GM19238 (cell line): Measurements from ENCODE around the gene IPO9.
"Not testable (repeated sequence)": the region's sequence is repeated elsewhere in the genome, so short reads cannot be mapped to it uniquely, and the experiment has no call there.

Experiments used
- DNase-seq: peaks from one replicate; pipeline ENCODE4 v3.0.0; 2011; ENCODE audit warnings: low spot score; ENCODE audit not compliant: insufficient read length

IPO9 gene

DNA sequence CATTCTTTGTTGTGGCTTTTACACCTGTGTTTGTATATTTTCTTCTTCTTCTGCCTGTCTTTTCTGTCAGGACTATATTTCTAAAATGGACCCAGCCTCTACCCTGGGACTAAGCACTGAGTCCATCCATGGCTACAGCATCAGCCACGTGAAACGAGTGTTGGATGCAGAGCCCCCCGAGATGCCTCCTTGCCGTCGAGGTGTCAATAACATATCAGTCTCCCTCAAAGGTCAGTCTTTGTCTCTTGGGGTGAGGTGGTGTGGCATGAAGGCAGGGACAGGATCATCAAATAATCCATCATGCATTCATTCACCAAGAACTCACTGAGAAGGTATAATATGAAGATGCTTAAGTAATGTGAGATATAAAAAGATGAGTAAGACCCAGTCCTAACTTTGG lies 19.1 kb upstream of the IPO9 start:
- DNase-seq: no peak

DNA sequence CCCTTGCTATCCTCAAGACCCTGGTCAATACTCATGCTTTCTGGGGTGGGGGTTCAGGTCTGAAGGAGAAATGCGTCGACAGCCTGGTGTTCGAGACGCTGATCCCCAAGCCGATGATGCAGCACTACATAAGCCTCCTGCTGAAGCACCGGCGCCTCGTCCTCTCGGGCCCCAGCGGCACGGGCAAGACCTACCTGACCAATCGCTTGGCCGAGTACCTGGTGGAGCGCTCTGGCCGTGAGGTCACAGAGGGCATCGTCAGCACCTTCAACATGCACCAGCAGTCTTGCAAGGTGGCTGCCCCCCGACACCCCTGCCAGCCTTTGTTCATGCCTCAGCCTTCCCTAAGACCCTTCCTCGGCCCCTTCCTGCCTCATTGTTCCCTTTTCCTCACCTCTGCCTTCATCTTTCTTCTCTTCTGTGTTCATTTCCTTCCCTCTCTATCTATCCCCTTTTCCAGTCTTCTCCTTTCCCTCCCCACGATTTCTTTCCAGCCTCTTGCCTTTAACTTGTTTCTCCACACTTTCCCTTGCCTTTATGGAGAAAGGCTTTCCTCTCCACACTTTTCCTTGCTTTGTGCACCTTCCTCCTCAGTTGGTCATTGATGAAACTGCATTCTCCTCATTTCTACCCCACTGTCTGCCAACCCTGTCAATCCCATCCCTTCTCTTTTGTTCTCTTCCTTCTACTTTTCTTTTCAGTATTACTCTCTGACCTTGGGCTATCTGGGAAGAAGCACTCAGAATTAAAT lies 18.3 kb upstream of the IPO9 start:
- DNase-seq: no peak

DNA sequence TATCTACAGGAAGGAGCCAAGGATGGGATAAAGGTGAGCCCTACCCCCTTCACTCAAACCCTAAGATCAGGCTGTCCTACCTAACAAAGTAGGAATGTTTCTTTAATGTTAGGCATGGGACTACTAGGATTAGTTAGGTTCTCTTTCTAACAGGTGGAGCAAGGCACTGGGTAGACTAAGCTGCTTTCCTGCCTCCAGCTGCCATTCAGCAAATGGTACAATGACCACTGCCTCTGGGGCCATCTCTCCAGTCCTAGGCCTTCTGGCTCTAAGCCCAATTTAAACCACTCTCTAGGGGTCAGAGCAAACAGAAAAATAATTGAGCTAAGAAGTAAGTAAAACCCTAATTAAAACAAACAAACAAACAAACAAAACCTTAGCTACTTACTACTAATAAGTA lies 15.7 kb upstream of the IPO9 start:
- DNase-seq: no peak

DNA sequence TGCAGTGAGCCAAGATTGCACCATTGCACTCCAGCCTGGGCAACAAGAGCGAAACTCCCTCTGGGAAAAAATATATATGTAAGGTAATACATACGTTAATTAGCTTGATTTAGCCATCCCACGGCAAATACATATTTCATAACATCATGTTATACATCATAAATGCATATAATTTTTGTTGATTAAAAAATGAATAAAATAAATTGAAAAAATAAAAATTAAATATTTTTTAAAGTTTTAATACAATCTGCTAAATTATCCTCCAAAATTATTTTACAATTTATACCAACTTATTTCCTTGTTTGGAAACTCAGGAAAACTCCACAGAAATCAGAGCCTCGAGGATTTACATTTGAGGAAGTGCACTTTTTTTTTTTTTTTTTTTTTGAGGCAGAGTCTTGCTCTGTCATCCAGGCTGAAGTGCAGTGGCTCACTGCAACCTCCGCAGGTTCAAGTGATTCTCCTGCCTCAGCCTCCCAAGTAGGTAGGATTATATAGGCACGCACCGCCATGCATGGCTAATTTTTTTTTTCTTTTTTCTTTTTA lies 12.6 kb upstream of the IPO9 start:
- DNase-seq: no peak

- no peak for DNase-seq
Measured at GRCh38 chr1:201818971-201819750, 9.8 kb upstream of the IPO9 start.

GRCh38 chr1:201820413-201820812 lies 8.5 kb upstream of the IPO9 start:
- no peak for DNase-seq

GRCh38 chr1:201825245-201825644 lies 3.7 kb upstream of the IPO9 start:
- DNase-seq: no peak

DNA sequence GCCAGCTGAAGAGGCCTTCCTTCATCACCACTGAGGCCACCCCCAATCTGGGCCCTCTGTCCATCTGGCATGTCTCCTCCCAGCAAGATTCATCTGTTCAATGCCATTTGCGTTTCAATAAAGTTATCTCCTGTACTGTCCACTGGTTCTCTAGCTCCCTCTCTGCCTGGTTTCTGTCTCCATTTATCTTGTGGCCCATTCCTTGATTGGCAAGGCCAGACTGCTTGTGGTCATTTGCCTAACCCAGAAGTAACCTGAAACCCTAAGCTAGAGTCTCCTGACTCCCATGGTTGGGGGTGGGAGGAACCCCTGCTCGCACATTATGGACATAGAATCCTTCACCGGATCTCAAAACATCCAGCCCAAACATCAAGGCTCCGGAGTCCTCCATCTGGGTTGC lies 2.1 kb upstream of the IPO9 start:
- no peak for DNase-seq

- no peak for DNase-seq
Measured at GRCh38 chr1:201827321-201828216, 1.4 kb upstream of the IPO9 start.

DNA sequence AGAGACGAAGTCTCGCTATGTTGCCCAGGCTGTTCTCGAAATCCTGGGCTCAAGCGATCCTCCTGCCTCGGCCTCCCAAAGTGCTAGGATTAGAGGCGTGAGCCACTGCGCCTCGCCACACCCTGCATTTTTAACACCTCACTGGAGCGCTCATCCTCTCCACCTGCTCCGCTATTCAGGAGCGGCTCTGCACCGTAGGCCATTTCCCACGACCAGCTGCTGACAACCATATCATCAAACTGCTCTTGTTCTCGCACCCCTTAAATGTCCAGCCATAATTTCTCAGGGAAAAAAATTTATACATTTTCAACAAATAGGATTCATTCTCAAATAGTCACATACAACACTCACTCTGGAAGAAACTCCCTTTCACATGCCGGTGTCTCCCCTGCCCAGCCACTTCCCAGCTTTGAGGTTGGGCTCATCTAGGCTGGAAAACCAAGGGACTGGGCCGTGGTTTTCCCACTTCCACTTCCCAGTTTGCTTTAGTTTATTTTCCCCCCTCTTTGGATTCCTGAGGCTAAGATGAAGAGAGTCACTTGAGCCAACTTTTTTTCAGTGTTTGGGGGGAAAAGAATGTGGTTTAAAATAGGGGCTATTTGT lies 639 bp upstream of the IPO9 start:
- DNase-seq: no peak

DNA sequence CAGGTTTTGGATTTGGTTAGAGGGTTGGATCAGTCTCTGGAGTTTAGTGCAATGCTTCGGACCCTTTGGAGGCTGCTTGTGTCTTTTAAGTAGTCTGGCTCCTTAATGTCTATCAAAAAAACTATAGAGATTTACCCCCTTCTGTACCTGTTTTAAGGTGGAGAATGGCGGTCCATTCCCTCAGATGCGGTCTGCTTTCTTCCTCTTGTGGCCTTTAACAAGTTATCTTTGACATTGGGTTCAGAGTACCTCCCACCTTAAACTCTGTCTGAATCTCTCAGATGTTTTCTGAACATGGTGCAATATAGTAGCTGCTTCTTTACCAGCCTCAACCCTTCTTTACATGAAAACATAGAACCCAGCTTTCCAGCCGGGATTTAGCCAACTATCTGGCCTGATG lies 2.4 kb downstream of the IPO9 start:
- DNase-seq: no peak

GRCh38 chr1:201834621-201835020 lies 5.7 kb downstream of the IPO9 start:
- DNase-seq: no peak

- no peak for DNase-seq
Measured at GRCh38 chr1:201838381-201838780, 9.4 kb downstream of the IPO9 start.

GRCh38 chr1:201839089-201839488 lies 10.1 kb downstream of the IPO9 start:
- DNase-seq: not testable (repeated sequence)

GRCh38 chr1:201840055-201840454 lies 11.1 kb downstream of the IPO9 start:
- DNase-seq: no peak

- DNase-seq: no peak
Measured at GRCh38 chr1:201840490-201840889, 11.5 kb downstream of the IPO9 start.

GRCh38 chr1:201841265-201841912 lies 12.4 kb downstream of the IPO9 start:
- DNase-seq: no peak

DNA sequence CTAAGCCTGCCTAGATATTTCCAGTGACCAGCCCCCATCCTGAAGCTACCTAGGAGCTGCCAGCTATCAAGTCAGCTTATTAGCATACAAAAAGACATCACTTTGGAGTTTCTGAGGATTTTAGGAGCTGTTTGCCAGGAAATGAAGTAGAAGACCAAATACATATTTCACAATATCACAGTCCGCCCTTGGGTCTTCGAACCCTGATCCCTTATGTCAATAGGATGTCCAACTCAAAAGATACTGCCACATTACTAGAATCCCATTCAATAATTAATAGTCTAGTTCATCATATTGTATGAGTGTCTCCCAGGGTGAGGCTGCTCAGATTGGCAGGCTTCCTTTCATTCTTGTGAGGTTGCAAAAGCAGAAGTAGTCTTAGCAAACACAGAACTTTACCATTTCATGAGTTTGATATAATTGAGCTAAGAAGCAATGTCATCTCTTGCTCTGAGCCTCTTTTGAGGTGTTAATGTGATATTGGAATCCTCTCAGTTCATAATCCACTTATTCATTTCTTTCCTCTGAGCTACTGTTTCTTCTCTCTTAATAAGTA lies 13.6 kb downstream of the IPO9 start:
- DNase-seq: no peak

- no peak for DNase-seq
Measured at GRCh38 chr1:201845331-201846083, 16.6 kb downstream of the IPO9 start.

DNA sequence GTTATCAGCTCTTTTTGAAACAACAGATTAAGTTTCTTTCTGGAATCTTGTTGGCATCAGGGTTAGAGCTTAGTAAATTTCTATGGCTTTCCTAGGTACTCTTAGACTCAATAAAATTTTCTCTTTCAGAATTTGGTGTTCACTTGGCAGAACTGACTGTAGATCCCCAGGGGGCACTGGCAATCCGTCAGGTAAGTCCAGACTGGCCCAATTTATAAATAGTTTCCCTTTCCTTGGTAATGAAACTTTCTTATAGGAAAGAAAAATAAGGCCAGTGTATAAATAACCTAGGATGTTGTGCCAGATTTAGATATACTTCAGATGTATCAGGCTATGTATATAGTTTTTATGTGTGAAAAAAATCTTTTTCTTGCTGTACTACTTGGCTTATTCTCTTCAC lies 18.2 kb downstream of the IPO9 start:
- DNase-seq: no peak
